OCI-LY3 (cell line): ENCODE measurements around the gene SIGMAR1.

ENCODE experiments used
- H2AFZ ChIP-seq: fragments of 200-600, 300-600 bp; shearing (Covaris generic); 2 replicates; pipeline ENCODE4 v1.6.0; 2014; ENCODE audit warnings: antibody characterized with exemption, low read depth, low read length
- H3K27ac ChIP-seq: fragments of 200-600, 300-600 bp; sonication (generic); 2 replicates; pipeline ENCODE4 v1.5.1; 2014; ENCODE audit warnings: mild to moderate bottlenecking, low read length, moderate library complexity, mixed read lengths
- H3K27me3 ChIP-seq: fragments of 200-600, 300-600 bp; sonication (generic); 2 replicates; pipeline ENCODE4 v1.6.1; 2014; ENCODE audit warnings: low read depth, low read length, mixed read lengths
- H3K36me3 ChIP-seq: fragments of 200-600, 300-600 bp; sonication (generic); replicated peaks from 2 replicates; pipeline ENCODE3; 2014; ENCODE audit warnings: low read depth, low read length, mixed read lengths
- H3K4me1 ChIP-seq: fragments of 300-600, 200-600 bp; sonication (generic); 2 replicates; pipeline ENCODE4 v1.6.1; 2014; ENCODE audit warnings: low read length, mixed read lengths
- H3K4me2 ChIP-seq: fragments of 200-600, 300-600 bp; sonication (generic); 2 replicates; pipeline ENCODE4 v1.6.1; 2014; ENCODE audit warnings: low read length, mixed read lengths
- H3K4me3 ChIP-seq: fragments of 300-600, 200-600 bp; sonication (generic); 2 replicates; pipeline ENCODE4 v1.5.1; 2014; ENCODE audit warnings: antibody characterized with exemption, mild to moderate bottlenecking, low read length, moderate library complexity
- H3K79me2 ChIP-seq: fragments of 300-600, 200-600 bp; shearing (Covaris generic); 2 replicates; pipeline ENCODE4 v1.6.1; 2014; ENCODE audit warnings: mild to moderate bottlenecking, low read length, mixed read lengths
- H3K9ac ChIP-seq: fragments of 300-600, 200-600 bp; shearing (Covaris generic); 2 replicates; pipeline ENCODE4 v1.6.0; 2014; ENCODE audit warnings: mild to moderate bottlenecking, low read length, moderate library complexity
- H3K9me3 ChIP-seq: fragments of 200-600, 300-600 bp; shearing (Covaris generic); 2 replicates; pipeline ENCODE4 v1.6.1; 2014; ENCODE audit warnings: low read length, mixed read lengths; ENCODE audit not compliant: insufficient read depth
- H4K20me1 ChIP-seq: fragments of 200-600, 300-600 bp; sonication (generic); 2 replicates; pipeline ENCODE4 v1.6.1; 2016; ENCODE audit warnings: low read length, mixed read lengths; ENCODE audit not compliant: insufficient read depth
- CTCF ChIP-seq: fragments of 200-600, 300-600 bp; sonication (generic); IDR thresholded peaks from 2 replicates; pipeline ENCODE4 v1.5.1; 2014; ENCODE audit warnings: antibody characterized with exemption, low read length, low read depth
- EZH2phosphoT487 ChIP-seq: fragments of 200-600 bp; shearing (Covaris generic); IDR thresholded peaks from 2 replicates; pipeline ENCODE4 v1.6.1; 2018; ENCODE audit warnings: antibody characterized with exemption, mixed run types, low read depth

Gene SIGMAR1

GRCh38 chr9:34637356-34638137 lies at the start of gene SIGMAR1:
TSS of gene SIGMAR1 (minus strand) at chr9:34637787. CDS start at chr9:34637697, 90 bp downstream.
- Histone ChIP-seq H4K20me1 (no peaks in the 10 kb centered on the region), H3K9me3 (no peaks in the 10 kb centered on the region), H3K79me2 (peaks cover 28% of the 10 kb centered on the region), H3K36me3 (peaks cover 13% of the 10 kb centered on the region), H3K27me3 (no peaks in the 10 kb centered on the region), H3K4me2 (peak within 1 kb of the TSS; percentile 94), H3K9ac (peak within 1 kb of the TSS; percentile 83), H3K4me1 (peaks cover 12% of the 10 kb centered on the region), H2AFZ (peak within 1 kb of the TSS; percentile 66), H3K27ac (peak within 1 kb of the TSS; percentile 42), H3K4me3 (peak within 1 kb of the TSS; percentile 82)
- TF ChIP-seq EZH2phosphoT487 (no peak), CTCF (no peak)

- Histone ChIP-seq H3K4me1 (peaks cover 28% of the 10 kb centered on the region), H3K4me3 (no peak overlapping the region), H3K79me2 (no peaks in the 10 kb centered on the region), H3K4me2 (peak overlapping the region; percentile 27), H2AFZ (no peak overlapping the region), H3K9ac (no peak overlapping the region), H3K9me3 (no peaks in the 10 kb centered on the region), H4K20me1 (no peaks in the 10 kb centered on the region), H3K27ac (no peak overlapping the region), H3K27me3 (no peaks in the 10 kb centered on the region), H3K36me3 (no peaks in the 10 kb centered on the region)
- TF ChIP-seq CTCF (no peak), EZH2phosphoT487 (no peak)
Observed at GRCh38 chr9:34686732-34687131, 49.1 kb upstream of the SIGMAR1 start.

- no peak for TF ChIP-seq CTCF
- TF ChIP-seq EZH2phosphoT487: no peak
- Histone ChIP-seq H3K9ac (no peak overlapping the region), H3K4me2 (no peak overlapping the region), H3K4me3 (no peak overlapping the region), H3K9me3 (no peaks in the 10 kb centered on the region), H2AFZ (no peak overlapping the region), H3K27me3 (no peaks in the 10 kb centered on the region), H3K36me3 (no peaks in the 10 kb centered on the region), H3K79me2 (no peaks in the 10 kb centered on the region), H3K27ac (no peak overlapping the region), H3K4me1 (peaks cover 28% of the 10 kb centered on the region), H4K20me1 (no peaks in the 10 kb centered on the region)
Observed at GRCh38 chr9:34686231-34686630, 48.6 kb upstream of the SIGMAR1 start.

GRCh38 chr9:34685591-34685990 lies 48.0 kb upstream of the SIGMAR1 start:
- Histone ChIP-seq H3K4me1 (peaks cover 26% of the 10 kb centered on the region), H3K4me3 (no peak overlapping the region), H3K79me2 (no peaks in the 10 kb centered on the region), H3K9ac (no peak overlapping the region), H3K27ac (no peak overlapping the region), H3K36me3 (no peaks in the 10 kb centered on the region), H4K20me1 (no peaks in the 10 kb centered on the region), H3K9me3 (no peaks in the 10 kb centered on the region), H3K27me3 (no peaks in the 10 kb centered on the region), H2AFZ (no peak overlapping the region), H3K4me2 (no peak overlapping the region)
- TF ChIP-seq CTCF (no peak), EZH2phosphoT487 (no peak)
